H1 (cell line): Measurements from ENCODE around the gene DNAJA1. TPM values are rescaled to one million over a fixed set of nuclear protein-coding genes. Genes with fewer than 3 reads are reported as not detected.

Source experiments
- CBX8 ChIP-seq: fragments of 300-800, 300-1000 bp; sonication (generic); IDR thresholded peaks from 2 replicates; pipeline ENCODE4 v1.7.1; 2016; ENCODE audit warnings: low read depth, low read length, borderline replicate concordance
- CEBPB ChIP-seq: IDR thresholded peaks from 2 replicates; pipeline ENCODE4 v1.6.1; 2012; ENCODE audit warnings: low read depth, low read length
- POLR2AphosphoS5 ChIP-seq: IDR thresholded peaks from 2 replicates; pipeline ENCODE4 v1.6.1; 2011; ENCODE audit warnings: low read depth, low read length
- SRF ChIP-seq: IDR thresholded peaks from 2 replicates; pipeline ENCODE4 v1.6.1; 2011; ENCODE audit warnings: mild to moderate bottlenecking, low read depth, low read length, moderate library complexity
- TAF7 ChIP-seq: optimal IDR thresholded peaks from 2 replicates; pipeline ENCODE3; 2011; ENCODE audit warnings: low read depth, mild to moderate bottlenecking, inconsistent platforms, low read length, moderate library complexity, borderline replicate concordance
- TEAD4 ChIP-seq: IDR thresholded peaks from 2 replicates; pipeline ENCODE4 v1.6.1; 2012; ENCODE audit warnings: low read depth, low read length, inconsistent platforms, mixed read lengths
- polyA plus RNA-seq, 7 experiments: library from polyadenylated mRNA; depleted of rRNA in 3 of 7; stranded (reverse) in 5 of 7; unstranded in 2 of 7; fragments of >200 nt in 5 of 7; fragments of 200-250 nt in 2 of 7; gene quantifications; 1 replicate in 5 of 7; 2 replicates in 1 of 7; 4 replicates in 1 of 7; pipeline versions ENCODE4 v1.2.1 to v1.2.3, GENCODE V29; 2011 to 2013; ENCODE audit warnings: missing spikeins in 2 of 7, mixed read lengths in 2 of 7
- total RNA-seq: library from RNA; stranded (reverse); fragmentation: NEBNext Ultra II Directional; extraction: Animal tissue kit (Norgen Biotek cat#: 25700); gene quantifications from 2 replicates; pipeline ENCODE4 v1.2.1, GENCODE V29; 2021
- TF ChIP-seq, protein P1 (sequence below): IDR thresholded peaks from 2 replicates; pipeline ENCODE4 v1.6.1; 2012; ENCODE audit warnings: low read length, inconsistent platforms

DNAJA1 gene
- total and polyA plus RNA-seq, 2 of the 8 experiments (the other 6 are each of a cell fraction or from before 2014, with no cell fraction given) = 54.4 to 159 TPM

DNA sequence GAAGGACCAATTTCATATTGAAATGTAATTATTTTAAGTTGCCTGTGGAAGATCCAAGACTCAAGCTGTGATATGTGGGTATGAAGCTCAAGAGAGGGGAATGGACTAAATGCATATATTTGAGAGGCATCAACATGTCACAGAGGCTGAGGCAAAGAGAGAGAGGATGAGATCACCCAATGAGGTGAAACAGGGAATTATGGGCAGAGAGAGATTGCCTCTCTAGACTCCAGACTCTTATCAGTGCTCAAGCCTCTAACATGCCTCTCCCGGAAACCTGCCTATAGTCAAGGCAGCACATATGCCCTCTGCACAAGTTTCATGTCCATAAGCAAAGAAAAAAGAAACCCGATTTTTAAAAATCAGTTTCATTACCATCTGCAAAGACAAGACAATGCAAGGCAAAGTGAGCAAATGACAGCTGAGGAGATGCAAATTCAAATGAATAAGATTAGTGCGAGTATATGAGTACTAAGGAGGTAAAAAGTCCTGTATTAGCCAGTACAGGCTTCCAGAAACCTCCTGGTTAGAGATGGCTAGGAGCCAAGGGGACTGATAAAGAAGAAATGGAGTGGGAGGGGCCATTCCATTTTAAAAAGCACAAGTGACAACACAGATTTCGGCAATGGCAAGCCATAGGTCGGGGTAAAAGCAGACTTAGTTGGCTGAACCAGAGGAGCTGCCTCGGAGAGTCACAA lies 33.0 kb upstream of the DNAJA1 start (continued):
- TF ChIP-seq, protein P1, sequence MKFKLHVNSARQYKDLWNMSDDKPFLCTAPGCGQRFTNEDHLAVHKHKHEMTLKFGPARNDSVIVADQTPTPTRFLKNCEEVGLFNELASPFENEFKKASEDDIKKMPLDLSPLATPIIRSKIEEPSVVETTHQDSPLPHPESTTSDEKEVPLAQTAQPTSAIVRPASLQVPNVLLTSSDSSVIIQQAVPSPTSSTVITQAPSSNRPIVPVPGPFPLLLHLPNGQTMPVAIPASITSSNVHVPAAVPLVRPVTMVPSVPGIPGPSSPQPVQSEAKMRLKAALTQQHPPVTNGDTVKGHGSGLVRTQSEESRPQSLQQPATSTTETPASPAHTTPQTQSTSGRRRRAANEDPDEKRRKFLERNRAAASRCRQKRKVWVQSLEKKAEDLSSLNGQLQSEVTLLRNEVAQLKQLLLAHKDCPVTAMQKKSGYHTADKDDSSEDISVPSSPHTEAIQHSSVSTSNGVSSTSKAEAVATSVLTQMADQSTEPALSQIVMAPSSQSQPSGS = no peak
- TF ChIP-seq SRF (no peak), CBX8 (no peak), TEAD4 (no peak), TAF7 (no peak), CEBPB (no peak), POLR2AphosphoS5 (no peak)
- TF ChIP-seq, all 59 proteins: peak for 0
